Renal pelvis (tissue), 3 donors: ENCODE results near the gene RPE65. TPM values are rescaled to one million over a fixed set of nuclear protein-coding genes. Genes with fewer than 3 reads are reported as not detected.

ENCODE experiments used
- polyA plus RNA-seq, 3 donors: library from polyadenylated mRNA; unstranded; fragments of 120-200 nt; gene quantifications; one replicate each; pipeline ENCODE4 v1.2.1, GENCODE V29; 2013; ENCODE audit not compliant: insufficient read length in 3 of 3

Gene RPE65
- polyA plus RNA-seq, 3 donors, result 0.09 to 0.10 (median 0.09) TPM

Other genes starting within 250 kb of the RPE65 start
- 100 to 1,000 TPM; 130 to 148 (median 132) TPM for gene WLS, start 217.4 kb downstream of the RPE65 start, polyA plus RNA-seq
- 10 to 100 TPM; 14.0 to 16.1 (median 14.3) TPM for gene DEPDC1, start 47.1 kb upstream of the RPE65 start, polyA plus RNA-seq